GDM1 (cell line): ENCODE results near the gene ACYP2.
"Not testable (repeated sequence)": the region's sequence is repeated elsewhere in the genome, so short reads cannot be mapped to it uniquely, and the experiment has no call there.

Experiments used
- DNase-seq: peaks from one replicate; lab custom pipeline; 2025; lab: John Stamatoyannopoulos, UW

ACYP2 gene

DNA sequence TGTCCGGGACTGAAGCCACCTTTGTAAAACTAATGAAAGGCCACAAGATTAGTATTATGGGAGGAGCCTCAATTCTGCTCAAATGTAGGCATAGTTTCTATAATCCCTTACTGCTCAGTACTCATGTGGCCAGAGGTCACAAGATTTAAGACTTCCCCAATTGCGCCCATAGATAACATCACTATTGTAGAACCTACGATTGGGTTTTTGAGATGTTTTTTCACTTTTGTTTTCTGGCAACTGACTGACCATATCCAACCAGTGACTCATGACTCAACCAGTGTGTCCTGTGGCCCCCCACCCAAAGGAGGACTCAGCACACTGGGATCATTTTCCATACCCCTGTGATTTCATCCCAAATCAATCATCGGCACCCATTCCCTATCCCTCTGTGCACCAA lies 155.8 kb downstream of the ACYP2 start:
- no peak for DNase-seq

DNA sequence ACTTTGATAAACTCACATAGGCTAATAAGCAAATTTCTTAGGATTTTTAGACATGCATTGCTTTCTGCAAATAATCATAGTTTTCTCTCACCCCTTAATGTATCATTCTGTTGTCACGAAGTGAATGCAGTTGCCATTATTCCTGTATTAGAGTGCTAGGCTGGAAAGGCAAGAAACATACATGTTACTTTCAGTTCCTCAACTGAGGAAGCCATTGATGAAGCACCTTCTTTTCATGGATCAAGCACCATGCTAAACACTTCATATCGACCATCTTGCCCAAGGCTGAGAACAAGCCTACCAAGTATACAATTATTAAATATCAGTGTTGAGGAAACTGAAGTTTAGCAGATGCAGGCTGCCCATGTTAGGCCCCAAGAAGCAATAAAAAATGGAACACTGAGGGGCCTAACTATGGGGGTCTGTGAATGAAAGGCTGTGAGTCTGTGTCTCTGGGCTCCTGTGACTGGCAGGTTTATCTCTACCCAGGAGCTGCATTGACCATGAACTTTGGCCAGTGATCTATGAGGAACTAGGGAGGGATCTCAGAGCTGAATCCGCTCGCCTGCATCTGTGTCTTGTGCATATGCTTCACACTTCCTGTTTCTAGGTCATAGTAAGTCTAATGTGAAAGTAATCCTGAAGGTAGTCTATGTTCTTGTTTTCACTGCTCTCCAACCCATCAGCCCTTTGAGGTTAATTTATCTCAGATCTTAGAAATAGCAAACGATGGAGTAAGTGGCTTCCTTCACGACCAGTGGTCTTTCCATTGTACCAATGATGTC lies 156.6 kb downstream of the ACYP2 start:
- DNase-seq: no peak

DNA sequence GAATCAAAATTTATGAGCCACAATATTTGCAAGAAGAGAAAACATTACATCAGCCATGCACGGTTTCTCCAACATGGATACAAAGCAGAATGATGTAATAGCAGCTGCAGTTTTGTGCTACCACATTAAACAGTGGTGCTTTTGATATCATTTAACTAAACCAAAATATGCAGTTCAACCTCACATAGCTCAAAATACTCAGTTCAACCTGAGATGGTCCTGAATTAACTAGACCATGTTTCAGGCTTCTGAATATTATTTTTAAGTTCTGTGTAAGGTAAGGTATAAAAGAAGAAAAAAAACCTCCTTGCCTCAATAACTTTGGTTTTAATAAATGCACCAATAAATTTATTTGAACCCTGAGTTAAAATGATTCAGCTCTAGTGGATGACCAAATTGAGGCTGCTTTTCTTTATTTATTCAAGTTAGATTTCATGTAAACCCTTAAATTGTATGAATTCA lies 159.4 kb downstream of the ACYP2 start:
- DNase-seq: no peak

DNA sequence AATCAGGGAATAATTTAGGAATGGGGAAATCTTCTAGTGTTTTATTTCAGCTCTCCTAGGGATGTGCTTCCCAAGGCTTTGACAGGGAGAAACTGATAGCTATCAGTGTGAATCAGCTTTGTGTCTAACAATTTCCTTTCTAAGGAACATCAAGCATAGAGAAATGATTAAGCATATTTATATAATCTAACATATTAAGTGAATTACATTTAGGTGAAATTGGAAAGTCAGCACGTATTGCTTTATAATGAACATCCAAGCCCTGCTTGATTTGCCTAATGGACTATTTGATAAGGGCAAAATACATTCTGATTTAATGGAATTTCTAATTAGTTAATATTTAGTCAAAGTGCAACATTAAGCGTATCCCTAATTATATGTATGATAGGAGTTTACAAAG lies 160.1 kb downstream of the ACYP2 start:
- DNase-seq: no peak

DNA sequence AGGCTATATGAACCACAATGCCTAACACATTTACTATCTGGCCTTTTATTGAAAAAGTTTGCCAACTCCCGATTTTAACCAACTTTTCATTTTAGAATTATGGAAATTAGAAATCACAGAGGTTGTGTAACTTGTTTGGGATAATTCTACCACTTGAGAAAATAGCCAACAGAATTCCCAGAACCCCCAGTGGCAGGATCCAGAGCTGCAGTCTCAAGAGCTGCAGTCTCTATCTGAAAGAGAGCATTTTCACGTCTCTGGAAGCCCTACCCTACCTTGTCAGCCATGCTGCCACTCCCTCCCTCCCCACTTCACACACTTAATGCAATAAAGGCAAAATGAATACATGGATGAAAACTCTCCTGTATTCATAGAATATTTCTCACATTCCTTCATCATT lies 164.0 kb downstream of the ACYP2 start:
- no peak for DNase-seq

- no peak for DNase-seq
These were observed 169.4 kb downstream of the ACYP2 start for GRCh38 chr2:54284826-54285225.

DNA sequence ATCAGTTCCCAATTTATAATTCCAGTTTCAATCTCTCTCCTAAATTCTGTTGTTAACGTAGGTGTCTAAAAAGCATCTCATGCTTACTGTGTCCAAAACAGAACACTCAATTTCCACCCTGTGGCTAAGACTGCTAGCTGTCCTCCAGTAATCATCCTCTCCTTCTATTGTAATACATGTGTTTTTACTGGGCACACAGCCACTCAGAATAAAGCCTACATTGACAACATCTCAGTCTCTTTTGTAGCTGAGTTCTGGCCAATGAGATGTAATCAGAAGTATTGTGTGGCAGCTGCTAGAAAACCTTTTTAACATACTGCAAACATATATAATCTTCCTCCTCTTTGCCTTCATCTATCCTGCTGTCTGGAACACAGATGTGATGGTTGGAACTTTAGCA lies 170.0 kb downstream of the ACYP2 start:
- DNase-seq: no peak

GRCh38 chr2:54287532-54287931 lies 172.1 kb downstream of the ACYP2 start:
- no peak for DNase-seq

DNA sequence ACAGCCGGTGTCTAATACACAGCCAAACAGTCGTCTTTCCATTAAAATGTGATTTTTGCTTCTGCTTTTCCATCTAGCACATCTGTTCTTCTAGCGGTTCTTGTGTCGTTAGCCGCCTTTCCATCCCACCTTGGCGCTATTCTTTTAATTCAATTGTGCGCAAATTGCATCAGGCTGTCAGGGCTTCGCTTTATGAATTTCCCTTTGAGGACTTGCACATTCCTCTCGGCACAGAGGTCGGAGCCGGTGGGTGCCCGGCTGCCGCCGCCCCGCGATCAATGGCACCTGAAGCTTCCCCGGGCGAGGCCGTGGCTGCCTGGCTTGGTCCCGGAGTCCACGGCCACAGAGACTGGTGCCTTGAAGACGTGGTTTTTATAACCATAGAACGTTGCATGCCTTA lies 174.5 kb downstream of the ACYP2 start:
- no peak for DNase-seq

DNA sequence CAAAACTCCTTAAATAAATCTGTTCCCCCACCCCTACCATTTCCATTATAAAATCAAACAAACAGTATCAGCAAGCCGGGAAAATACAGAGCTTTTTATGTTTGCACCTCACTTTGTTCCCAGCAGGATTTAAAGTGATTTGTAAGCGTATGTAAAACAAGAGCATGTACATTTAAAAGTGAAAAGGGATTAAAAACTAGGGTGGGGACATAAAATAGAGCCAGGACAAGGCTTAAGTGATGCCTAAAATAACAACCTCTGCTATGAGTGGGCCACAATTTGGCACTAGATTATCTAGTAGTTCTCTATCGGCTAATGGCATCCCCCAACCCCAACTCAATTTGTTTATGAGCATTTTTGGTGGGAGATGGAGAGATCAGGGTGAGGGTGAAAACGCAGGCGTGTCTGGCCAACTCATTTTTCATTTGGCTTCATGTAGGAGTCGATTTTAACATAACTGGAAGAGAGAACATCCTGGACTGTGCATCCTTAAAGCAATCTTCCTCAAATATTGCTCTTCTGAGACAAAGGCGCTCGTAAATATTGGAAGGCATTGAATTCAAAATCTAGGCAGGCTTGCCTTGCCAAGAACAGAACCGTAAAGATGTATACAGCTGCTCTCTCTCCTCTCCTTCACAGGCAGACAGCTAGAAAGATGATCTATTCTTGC lies 175.1 kb downstream of the ACYP2 start:
- DNase-seq: no peak

DNA sequence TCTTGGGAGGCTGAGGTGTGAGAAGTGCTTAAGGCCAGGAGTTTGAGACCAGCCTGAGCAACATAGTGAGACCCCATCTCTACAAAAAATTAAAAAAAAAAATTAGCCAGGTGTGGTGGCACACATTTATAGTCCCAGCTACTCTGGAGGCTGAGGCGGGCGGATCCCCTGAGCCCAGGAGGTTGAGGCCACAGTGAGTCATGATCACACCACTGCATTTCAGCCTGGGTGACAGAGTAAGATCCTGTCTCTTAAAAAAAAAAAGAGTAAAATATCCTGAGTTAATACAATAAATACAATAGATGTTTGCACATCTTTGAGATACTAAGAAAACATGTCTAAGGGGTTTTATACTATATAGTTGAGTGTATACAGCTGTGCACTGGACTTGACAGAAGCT lies 179.2 kb downstream of the ACYP2 start:
- DNase-seq: not testable (repeated sequence)

- DNase-seq: no peak
These were observed 180.5 kb downstream of the ACYP2 start for GRCh38 chr2:54295911-54296310.

DNA sequence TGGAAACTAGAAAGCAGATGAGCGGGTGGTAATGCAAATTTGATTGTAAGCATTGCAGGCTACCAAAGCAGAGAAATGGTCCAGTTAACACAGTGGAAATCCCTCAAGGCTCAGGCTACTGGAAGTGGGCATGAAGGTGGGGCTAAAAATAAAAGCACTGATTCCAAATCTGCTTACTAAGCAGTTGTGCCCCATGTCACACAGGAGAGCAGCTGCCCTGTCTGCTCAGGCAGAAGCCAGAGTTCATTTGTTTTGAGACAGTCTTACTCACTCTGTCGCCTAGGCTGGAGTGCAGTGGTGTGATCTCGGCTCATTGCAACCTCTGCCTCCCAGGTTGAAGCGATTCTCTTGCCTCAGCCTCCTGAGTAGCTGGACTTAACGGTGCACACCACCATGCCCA lies 183.1 kb downstream of the ACYP2 start:
- DNase-seq: no peak

- DNase-seq: no peak
These were observed 188.2 kb downstream of the ACYP2 start for GRCh38 chr2:54303631-54304030.

- DNase-seq: no peak
These were observed 191.1 kb downstream of the ACYP2 start for GRCh38 chr2:54306556-54306955.

- no peak for DNase-seq
These were observed 192.8 kb downstream of the ACYP2 start for GRCh38 chr2:54308186-54308585.

DNA sequence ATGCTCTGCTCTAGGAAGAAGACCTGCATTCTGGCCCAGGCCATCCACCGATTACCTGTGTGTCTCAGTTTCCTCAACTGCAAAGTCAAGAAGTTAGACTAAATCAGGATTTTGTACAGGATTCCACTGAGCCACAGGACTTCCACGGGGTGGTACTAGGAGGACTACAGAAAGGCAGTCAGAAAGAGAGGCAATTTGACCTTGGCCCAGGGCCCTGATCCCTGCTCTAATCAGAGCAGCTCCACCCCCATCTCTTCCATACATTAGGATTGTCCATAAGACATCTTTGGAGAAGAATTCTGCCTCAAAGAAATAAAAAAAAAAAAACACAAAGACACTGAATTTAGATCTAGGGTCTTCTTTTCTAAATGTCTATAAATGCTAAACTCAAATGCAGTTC lies 193.4 kb downstream of the ACYP2 start:
- no peak for DNase-seq

GRCh38 chr2:54310311-54310710 lies 194.9 kb downstream of the ACYP2 start:
- DNase-seq: no peak

GRCh38 chr2:54310961-54311360 lies 195.5 kb downstream of the ACYP2 start:
- DNase-seq: no peak

DNA sequence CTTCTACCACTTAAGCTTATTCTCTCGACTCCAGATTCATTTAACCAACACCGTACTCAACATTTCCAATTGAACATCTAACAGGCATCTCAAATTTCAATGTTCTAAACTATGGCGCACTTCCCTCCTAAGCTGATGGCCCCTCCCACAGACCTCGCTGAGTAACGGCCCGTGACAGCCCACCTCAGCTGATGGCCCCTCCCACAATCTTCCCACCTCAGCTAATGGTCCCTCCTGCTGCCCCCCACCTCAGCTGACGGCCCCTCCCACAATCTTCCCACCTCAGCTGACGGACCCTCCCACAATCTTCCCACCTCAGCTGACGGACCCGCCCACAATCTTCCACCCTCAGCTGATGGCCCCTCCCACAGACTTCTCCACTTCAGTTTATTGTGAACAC lies 197.7 kb downstream of the ACYP2 start:
- DNase-seq: no peak

DNA sequence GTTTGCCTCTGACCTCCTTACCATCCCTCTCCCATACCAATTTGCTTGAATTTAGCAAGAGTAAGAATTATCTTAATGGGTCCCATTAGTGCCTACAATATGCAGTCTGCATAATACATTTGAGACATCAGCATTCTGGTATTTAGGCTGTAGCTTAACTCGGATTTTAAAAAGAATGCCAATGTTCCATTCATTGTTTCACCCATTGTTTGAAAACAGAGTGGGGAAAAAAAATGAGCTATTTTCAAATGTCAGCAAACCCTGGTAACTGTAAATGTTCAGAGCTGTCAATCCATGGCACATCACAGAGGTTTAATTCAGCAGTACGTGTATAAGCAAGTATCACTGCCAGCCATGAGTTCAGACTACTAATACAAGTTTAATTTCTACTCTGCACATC lies 202.6 kb downstream of the ACYP2 start:
- no peak for DNase-seq

GRCh38 chr2:54318821-54319220 lies 203.4 kb downstream of the ACYP2 start:
- no peak for DNase-seq

DNA sequence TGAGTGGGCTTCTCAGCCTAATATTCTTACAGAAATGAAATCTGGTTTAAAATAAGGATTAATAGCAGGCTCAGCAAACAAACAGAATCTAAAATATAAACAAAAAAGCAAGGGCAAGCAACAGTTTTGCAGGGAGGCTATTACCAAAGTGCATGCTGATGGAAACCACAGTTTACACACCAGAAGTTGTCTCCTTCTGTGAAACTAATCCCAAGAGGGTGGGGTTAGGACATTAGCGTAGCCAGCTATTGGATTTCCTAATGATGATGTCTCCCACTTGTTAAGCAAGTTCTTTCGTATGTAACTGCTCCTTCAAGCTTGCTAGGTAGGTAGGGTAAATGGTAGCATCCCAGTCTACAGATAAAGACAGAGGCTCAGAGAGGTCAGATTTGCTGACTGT lies 205.6 kb downstream of the ACYP2 start:
- DNase-seq: no peak

GRCh38 chr2:54324517-54324916 lies 209.1 kb downstream of the ACYP2 start:
- not testable (repeated sequence) for DNase-seq
